Esophagus muscularis mucosa (tissue), 3 donors: ENCODE data around the gene METTL6.

ENCODE experiments used
- CTCF ChIP-seq, 3 experiments: fragments of 200-600 bp in 2 of 3; fragments of 450-650 bp in 1 of 3; sonication (generic) in 2 of 3; IDR thresholded peaks; one replicate each; pipeline ENCODE4 v1.5.1; 2017 to 2019; ENCODE audit warnings: antibody characterized with exemption in 3 of 3, mild to moderate bottlenecking in 2 of 3, moderate library complexity in 1 of 3
- POLR2A ChIP-seq: fragments of 450-650 bp; IDR thresholded peaks from one replicate; pipeline ENCODE4 v1.6.1; 2017; ENCODE audit warnings: antibody characterized with exemption, moderate library complexity, mild to moderate bottlenecking, low read depth
- POLR2AphosphoS5 ChIP-seq, 2 donors: sonication (generic); formaldehyde crosslinking; IDR thresholded peaks; one replicate each; pipeline ENCODE4 v1.6.1; 2017; ENCODE audit warnings: antibody characterized with exemption in 2 of 2

- TF ChIP-seq POLR2AphosphoS5 (IDR thresholded peaks at IDR 0.05) = no peak
- TF ChIP-seq POLR2A = no peak
- no peak for TF ChIP-seq CTCF (IDR thresholded peaks at IDR 0.05)
Observed at GRCh38 chr3:15449489-15450224, 22.3 kb upstream of the METTL6 start.
